IPS-11a (cell line): Measurements from ENCODE around the gene LARP1B.
"Not testable (repeated sequence)": the region's sequence is repeated elsewhere in the genome, so short reads cannot be mapped to it uniquely, and the experiment has no call there.

Source experiments
- H3K4me3 ChIP-seq: one replicate; pipeline ENCODE4 v1.5.1; 2013; ENCODE audit warnings: low read depth, low read length, control low read depth

LARP1B gene

GRCh38 chr4:128134925-128135324 is 73.8 kb downstream of the LARP1B start:
- H3K4me3 ChIP-seq, result no peak overlapping the region

GRCh38 chr4:128135391-128135790 is 74.3 kb downstream of the LARP1B start:
- no peak overlapping the region for H3K4me3 ChIP-seq

GRCh38 chr4:128141866-128142265 is 80.8 kb downstream of the LARP1B start:
- H3K4me3 ChIP-seq, result no peak overlapping the region

GRCh38 chr4:128145727-128146126 is 84.6 kb downstream of the LARP1B start:
- no peak overlapping the region for H3K4me3 ChIP-seq

GRCh38 chr4:128153800-128154199 is 92.7 kb downstream of the LARP1B start:
- no peak overlapping the region for H3K4me3 ChIP-seq

- no peak overlapping the region for H3K4me3 ChIP-seq
These were observed 94.2 kb downstream of the LARP1B start for GRCh38 chr4:128155231-128155855.

GRCh38 chr4:128155874-128156456 is 94.9 kb downstream of the LARP1B start:
- H3K4me3 ChIP-seq, result no peak overlapping the region

GRCh38 chr4:128156472-128156871 is 95.4 kb downstream of the LARP1B start:
- H3K4me3 ChIP-seq, result not testable (repeated sequence)

GRCh38 chr4:128158894-128159293 is 97.8 kb downstream of the LARP1B start:
- no peak overlapping the region for H3K4me3 ChIP-seq

- no peak overlapping the region for H3K4me3 ChIP-seq
These were observed 98.9 kb downstream of the LARP1B start for GRCh38 chr4:128159967-128160366.

GRCh38 chr4:128161138-128161537 is 100.0 kb downstream of the LARP1B start:
- no peak overlapping the region for H3K4me3 ChIP-seq

- H3K4me3 ChIP-seq, result no peak overlapping the region
These were observed 101.3 kb downstream of the LARP1B start for GRCh38 chr4:128162434-128162833.

GRCh38 chr4:128163177-128164117 is 102.3 kb downstream of the LARP1B start:
- H3K4me3 ChIP-seq, result no peak overlapping the region

GRCh38 chr4:128166982-128167381 is 105.9 kb downstream of the LARP1B start:
- no peak overlapping the region for H3K4me3 ChIP-seq

- no peak overlapping the region for H3K4me3 ChIP-seq
These were observed 107.6 kb downstream of the LARP1B start for GRCh38 chr4:128168701-128169100.

- H3K4me3 ChIP-seq, result no peak overlapping the region
These were observed 108.1 kb downstream of the LARP1B start for GRCh38 chr4:128169245-128169644.

- no peak overlapping the region for H3K4me3 ChIP-seq
These were observed 115.5 kb downstream of the LARP1B start for GRCh38 chr4:128176643-128177042.

- H3K4me3 ChIP-seq, result no peak overlapping the region
These were observed 116.4 kb downstream of the LARP1B start for GRCh38 chr4:128177498-128177897.

- H3K4me3 ChIP-seq, result no peak overlapping the region
These were observed 125.5 kb downstream of the LARP1B start for GRCh38 chr4:128186623-128187022.

- H3K4me3 ChIP-seq, result no peak overlapping the region
These were observed 130.1 kb downstream of the LARP1B start for GRCh38 chr4:128191115-128191781.
